Measurements from ENCODE around the gene PYGO1.
A peak's percentile ranks its signal among the peaks of the same experiment; 100 is the strongest.
"Not testable (repeated sequence)": the region's sequence is repeated elsewhere in the genome, so short reads cannot be mapped to it uniquely, and the experiment has no call there.

The PYGO1 gene

GRCh38 chr15:55513152-55513551 lies 75.0 kb downstream of the PYGO1 start:
- TF ChIP-seq, protein P1, sequence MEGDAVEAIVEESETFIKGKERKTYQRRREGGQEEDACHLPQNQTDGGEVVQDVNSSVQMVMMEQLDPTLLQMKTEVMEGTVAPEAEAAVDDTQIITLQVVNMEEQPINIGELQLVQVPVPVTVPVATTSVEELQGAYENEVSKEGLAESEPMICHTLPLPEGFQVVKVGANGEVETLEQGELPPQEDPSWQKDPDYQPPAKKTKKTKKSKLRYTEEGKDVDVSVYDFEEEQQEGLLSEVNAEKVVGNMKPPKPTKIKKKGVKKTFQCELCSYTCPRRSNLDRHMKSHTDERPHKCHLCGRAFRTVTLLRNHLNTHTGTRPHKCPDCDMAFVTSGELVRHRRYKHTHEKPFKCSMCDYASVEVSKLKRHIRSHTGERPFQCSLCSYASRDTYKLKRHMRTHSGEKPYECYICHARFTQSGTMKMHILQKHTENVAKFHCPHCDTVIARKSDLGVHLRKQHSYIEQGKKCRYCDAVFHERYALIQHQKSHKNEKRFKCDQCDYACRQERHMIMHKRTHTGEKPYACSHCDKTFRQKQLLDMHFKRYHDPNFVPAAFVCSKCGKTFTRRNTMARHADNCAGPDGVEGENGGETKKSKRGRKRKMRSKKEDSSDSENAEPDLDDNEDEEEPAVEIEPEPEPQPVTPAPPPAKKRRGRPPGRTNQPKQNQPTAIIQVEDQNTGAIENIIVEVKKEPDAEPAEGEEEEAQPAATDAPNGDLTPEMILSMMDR (IDR thresholded peaks at IDR 0.05; ENCODE audit: low read depth, low read length, missing control alignments) = no peak
- no peak overlapping the region for H3K4me3 ChIP-seq (ENCODE audit: low read depth, low read length)
- DNase-seq (ENCODE audit: low read depth) = no peak
- in situ Hi-C loops (cut with HindIII; ENCODE audit: low sequenced_read_pairs) = no loop called here

- TF ChIP-seq, protein P1 (IDR thresholded peaks at IDR 0.05; ENCODE audit: low read depth, low read length, missing control alignments) = no peak
- DNase-seq (ENCODE audit: low read depth) = no peak
- in situ Hi-C loops (cut with HindIII; ENCODE audit: low sequenced_read_pairs) = no loop called here
- H3K4me3 ChIP-seq (ENCODE audit: low read depth, low read length) = no peak overlapping the region
Measured at GRCh38 chr15:55507567-55507966, 80.6 kb downstream of the PYGO1 start.

- H3K4me3 ChIP-seq (ENCODE audit: low read depth, low read length); DNase-seq (ENCODE audit: low read depth); in situ Hi-C loops (cut with HindIII; ENCODE audit: low sequenced_read_pairs): not testable (repeated sequence)
Measured at GRCh38 chr15:55505407-55505806, 82.7 kb downstream of the PYGO1 start.

DNA sequence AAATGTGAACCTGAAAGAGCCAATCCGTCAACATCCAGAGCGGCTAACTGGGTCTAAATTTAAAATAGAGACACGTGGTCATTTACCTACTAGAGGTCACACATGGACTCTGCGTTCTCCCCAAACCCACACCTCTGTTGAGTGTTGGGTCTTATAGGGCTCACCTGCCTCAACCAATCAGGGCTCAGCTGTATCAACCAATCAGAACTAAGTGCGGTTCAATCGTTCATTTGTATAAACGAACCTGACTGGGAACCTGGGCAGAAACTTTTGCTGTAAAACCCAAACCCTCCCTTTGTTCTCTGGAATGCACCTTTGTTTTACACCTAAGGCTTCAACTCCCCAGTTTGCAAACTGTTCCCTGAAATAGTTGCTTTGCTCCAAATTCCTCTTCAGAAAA lies 89.0 kb downstream of the PYGO1 start:
- TF ChIP-seq, protein P1 (IDR thresholded peaks at IDR 0.05; ENCODE audit: low read depth, low read length, missing control alignments) = no peak
- no peak for DNase-seq (ENCODE audit: low read depth)
- H3K4me3 ChIP-seq (ENCODE audit: low read depth, low read length) = no peak overlapping the region
- in situ Hi-C loops (cut with HindIII; ENCODE audit: low sequenced_read_pairs) = no loop called here

- peak; percentile 68 for DNase-seq (ENCODE audit: low read depth)
- in situ Hi-C loops (cut with HindIII; ENCODE audit: low sequenced_read_pairs) = not testable (repeated sequence)
- peak overlapping the region; percentile 77 for H3K4me3 ChIP-seq (ENCODE audit: low read depth, low read length)
Measured at GRCh38 chr15:55498109-55498938, 89.8 kb downstream of the PYGO1 start.

- TF ChIP-seq, protein P1 (IDR thresholded peaks at IDR 0.05; ENCODE audit: low read depth, low read length, missing control alignments) = no peak
- in situ Hi-C loops (cut with HindIII; ENCODE audit: low sequenced_read_pairs) = no loop called here
- no peak for DNase-seq (ENCODE audit: low read depth)
- H3K4me3 ChIP-seq (ENCODE audit: low read depth, low read length) = no peak overlapping the region
Measured at GRCh38 chr15:55496716-55497115, 91.4 kb downstream of the PYGO1 start.

- no peak overlapping the region for H3K4me3 ChIP-seq (ENCODE audit: low read depth, low read length)
- in situ Hi-C loops (cut with HindIII; ENCODE audit: low sequenced_read_pairs) = no loop called here
- TF ChIP-seq, protein P1 (IDR thresholded peaks at IDR 0.05; ENCODE audit: low read depth, low read length, missing control alignments) = no peak
- DNase-seq (ENCODE audit: low read depth) = no peak
Measured at GRCh38 chr15:55494931-55495330, 93.2 kb downstream of the PYGO1 start.

DNA sequence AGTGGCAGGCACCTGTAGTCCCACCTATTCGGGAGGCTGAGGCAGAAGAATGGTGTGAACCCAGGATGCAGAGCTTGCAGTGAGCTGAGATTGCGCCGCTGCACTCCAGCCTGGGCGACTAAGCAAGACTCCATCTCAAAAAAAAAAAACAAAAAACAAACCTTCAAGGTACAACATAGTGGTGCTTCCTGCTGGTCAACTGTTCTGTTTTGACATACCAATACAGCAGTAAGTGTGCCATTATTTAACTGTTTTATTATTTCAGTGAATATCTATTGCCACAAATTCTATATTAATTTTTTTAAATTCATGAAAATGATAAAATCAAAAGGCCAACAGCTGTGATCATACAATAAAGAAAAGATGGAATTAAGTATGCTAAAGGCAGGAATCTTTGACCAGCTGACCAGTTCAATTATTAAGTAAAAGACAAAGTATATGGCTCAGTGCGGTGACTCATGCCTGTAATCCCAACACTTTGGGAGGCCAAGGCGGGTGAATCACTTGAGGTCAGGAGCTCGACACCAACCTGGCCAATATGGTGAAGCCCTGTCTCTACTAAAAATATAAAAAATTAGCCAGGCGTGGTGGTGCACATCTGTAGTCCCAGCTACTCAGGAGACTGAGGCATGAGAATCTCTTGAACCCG lies 99.1 kb downstream of the PYGO1 start:
- H3K4me3 ChIP-seq (ENCODE audit: low read depth, low read length); in situ Hi-C loops (cut with HindIII; ENCODE audit: low sequenced_read_pairs): not testable (repeated sequence)
- DNase-seq (ENCODE audit: low read depth) = peak; percentile 12

All from astrocyte of the cerebellum (primary cell).